Measurements from ENCODE around the gene EFL1. TPM values are rescaled to one million over a fixed set of nuclear protein-coding genes. Genes with fewer than 3 reads are reported as not detected.
"Not testable (repeated sequence)": the region's sequence is repeated elsewhere in the genome, so short reads cannot be mapped to it uniquely, and the experiment has no call there.

The EFL1 gene
- total and polyA plus RNA-seq, 4 donors: 3.2 to 10.1 (median 6.1) TPM

DNA sequence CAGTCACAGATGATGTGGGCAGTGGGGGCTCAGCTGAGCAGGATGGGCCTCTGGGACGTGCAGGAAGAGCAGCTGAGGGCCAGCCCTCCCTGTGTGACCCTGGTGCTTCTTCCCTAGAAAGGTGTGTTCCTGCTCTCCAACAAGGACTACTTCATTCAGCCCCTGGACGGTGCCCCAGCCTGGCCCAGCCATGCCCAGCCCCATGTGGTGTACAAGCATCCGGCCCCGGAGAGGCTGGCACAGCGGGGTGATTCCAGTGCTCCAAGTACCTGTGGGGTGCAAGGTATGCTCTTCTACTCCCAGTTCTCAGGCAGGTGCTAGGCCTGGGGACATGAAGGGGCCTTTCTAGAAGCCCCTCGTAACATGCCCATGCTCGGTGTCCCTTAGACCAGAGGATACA, 38.3 kb upstream of the EFL1 start:
- Histone ChIP-seq H3K27ac (ENCODE audit: low read depth in 1 of 2, low read length in 2 of 2) (no peak overlapping the region), H3K27me3 (ENCODE audit: control insufficient read depth in 4 of 4, insufficient read depth in 4 of 4, low read length in 3 of 4) (no peaks in the 10 kb centered on the region), H3K9me3 (ENCODE audit: control insufficient read depth in 4 of 4, low read length in 3 of 4) (no peaks in the 10 kb centered on the region), H3K4me3 (ENCODE audit: low read depth in 1 of 3, low read length in 3 of 3) (no peak overlapping the region), H3K4me1 (ENCODE audit: control insufficient read depth in 4 of 4, insufficient read depth in 4 of 4, low read length in 3 of 4) (no peaks in the 10 kb centered on the region), H3K9ac (ENCODE audit: low read depth in 1 of 2, low read length in 2 of 2) (no peak overlapping the region), H3K36me3 (ENCODE audit: control insufficient read depth in 4 of 4, insufficient read depth in 3 of 4, low read depth in 1 of 4, low read length in 3 of 4) (no peaks in the 10 kb centered on the region)
- TF ChIP-seq HNF4G (IDR thresholded peaks at IDR 0.05) (no peak), YY1 (IDR thresholded peaks at IDR 0.05) (no peak), FOXA2 (IDR thresholded peaks at IDR 0.05) (no peak), EGR1 (IDR thresholded peaks at IDR 0.05; ENCODE audit: low read depth in 2 of 2) (no peak), FOXA1 (IDR thresholded peaks at IDR 0.05) (no peak), RXRA (IDR thresholded peaks at IDR 0.05) (no peak), HNF4A (conservative IDR thresholded peaks at IDR 0.05) (no peak), SP1 (IDR thresholded peaks at IDR 0.05) (no peak), TAF1 (conservative IDR thresholded peaks at IDR 0.05) (no peak), GABPA (IDR thresholded peaks at IDR 0.05 in 1 of 2, conservative IDR thresholded peaks at IDR 0.05 in 1 of 2) (no peak), JUND (IDR thresholded peaks at IDR 0.05) (no peak)
- TF ChIP-seq, protein P1, sequence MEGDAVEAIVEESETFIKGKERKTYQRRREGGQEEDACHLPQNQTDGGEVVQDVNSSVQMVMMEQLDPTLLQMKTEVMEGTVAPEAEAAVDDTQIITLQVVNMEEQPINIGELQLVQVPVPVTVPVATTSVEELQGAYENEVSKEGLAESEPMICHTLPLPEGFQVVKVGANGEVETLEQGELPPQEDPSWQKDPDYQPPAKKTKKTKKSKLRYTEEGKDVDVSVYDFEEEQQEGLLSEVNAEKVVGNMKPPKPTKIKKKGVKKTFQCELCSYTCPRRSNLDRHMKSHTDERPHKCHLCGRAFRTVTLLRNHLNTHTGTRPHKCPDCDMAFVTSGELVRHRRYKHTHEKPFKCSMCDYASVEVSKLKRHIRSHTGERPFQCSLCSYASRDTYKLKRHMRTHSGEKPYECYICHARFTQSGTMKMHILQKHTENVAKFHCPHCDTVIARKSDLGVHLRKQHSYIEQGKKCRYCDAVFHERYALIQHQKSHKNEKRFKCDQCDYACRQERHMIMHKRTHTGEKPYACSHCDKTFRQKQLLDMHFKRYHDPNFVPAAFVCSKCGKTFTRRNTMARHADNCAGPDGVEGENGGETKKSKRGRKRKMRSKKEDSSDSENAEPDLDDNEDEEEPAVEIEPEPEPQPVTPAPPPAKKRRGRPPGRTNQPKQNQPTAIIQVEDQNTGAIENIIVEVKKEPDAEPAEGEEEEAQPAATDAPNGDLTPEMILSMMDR (IDR thresholded peaks at IDR 0.05; ENCODE audit: low read depth, low read length, missing input control): no peak
- TF ChIP-seq, protein P2, sequence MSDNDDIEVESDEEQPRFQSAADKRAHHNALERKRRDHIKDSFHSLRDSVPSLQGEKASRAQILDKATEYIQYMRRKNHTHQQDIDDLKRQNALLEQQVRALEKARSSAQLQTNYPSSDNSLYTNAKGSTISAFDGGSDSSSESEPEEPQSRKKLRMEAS (IDR thresholded peaks at IDR 0.05): no peak
- TF ChIP-seq, protein P3, sequence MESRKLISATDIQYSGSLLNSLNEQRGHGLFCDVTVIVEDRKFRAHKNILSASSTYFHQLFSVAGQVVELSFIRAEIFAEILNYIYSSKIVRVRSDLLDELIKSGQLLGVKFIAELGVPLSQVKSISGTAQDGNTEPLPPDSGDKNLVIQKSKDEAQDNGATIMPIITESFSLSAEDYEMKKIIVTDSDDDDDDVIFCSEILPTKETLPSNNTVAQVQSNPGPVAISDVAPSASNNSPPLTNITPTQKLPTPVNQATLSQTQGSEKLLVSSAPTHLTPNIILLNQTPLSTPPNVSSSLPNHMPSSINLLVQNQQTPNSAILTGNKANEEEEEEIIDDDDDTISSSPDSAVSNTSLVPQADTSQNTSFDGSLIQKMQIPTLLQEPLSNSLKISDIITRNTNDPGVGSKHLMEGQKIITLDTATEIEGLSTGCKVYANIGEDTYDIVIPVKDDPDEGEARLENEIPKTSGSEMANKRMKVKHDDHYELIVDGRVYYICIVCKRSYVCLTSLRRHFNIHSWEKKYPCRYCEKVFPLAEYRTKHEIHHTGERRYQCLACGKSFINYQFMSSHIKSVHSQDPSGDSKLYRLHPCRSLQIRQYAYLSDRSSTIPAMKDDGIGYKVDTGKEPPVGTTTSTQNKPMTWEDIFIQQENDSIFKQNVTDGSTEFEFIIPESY (IDR thresholded peaks at IDR 0.05): no peak
- TF ChIP-seq, protein P4, sequence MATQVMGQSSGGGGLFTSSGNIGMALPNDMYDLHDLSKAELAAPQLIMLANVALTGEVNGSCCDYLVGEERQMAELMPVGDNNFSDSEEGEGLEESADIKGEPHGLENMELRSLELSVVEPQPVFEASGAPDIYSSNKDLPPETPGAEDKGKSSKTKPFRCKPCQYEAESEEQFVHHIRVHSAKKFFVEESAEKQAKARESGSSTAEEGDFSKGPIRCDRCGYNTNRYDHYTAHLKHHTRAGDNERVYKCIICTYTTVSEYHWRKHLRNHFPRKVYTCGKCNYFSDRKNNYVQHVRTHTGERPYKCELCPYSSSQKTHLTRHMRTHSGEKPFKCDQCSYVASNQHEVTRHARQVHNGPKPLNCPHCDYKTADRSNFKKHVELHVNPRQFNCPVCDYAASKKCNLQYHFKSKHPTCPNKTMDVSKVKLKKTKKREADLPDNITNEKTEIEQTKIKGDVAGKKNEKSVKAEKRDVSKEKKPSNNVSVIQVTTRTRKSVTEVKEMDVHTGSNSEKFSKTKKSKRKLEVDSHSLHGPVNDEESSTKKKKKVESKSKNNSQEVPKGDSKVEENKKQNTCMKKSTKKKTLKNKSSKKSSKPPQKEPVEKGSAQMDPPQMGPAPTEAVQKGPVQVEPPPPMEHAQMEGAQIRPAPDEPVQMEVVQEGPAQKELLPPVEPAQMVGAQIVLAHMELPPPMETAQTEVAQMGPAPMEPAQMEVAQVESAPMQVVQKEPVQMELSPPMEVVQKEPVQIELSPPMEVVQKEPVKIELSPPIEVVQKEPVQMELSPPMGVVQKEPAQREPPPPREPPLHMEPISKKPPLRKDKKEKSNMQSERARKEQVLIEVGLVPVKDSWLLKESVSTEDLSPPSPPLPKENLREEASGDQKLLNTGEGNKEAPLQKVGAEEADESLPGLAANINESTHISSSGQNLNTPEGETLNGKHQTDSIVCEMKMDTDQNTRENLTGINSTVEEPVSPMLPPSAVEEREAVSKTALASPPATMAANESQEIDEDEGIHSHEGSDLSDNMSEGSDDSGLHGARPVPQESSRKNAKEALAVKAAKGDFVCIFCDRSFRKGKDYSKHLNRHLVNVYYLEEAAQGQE (IDR thresholded peaks at IDR 0.05): no peak
- TF ChIP-seq, protein P5, sequence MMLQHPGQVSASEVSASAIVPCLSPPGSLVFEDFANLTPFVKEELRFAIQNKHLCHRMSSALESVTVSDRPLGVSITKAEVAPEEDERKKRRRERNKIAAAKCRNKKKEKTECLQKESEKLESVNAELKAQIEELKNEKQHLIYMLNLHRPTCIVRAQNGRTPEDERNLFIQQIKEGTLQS (IDR thresholded peaks at IDR 0.05): no peak
- DNase-seq (ENCODE audit: low spot score): peak; percentile 6
- WGBS: 93% methylated on average over 7 of the region's 7 CpGs

DNA sequence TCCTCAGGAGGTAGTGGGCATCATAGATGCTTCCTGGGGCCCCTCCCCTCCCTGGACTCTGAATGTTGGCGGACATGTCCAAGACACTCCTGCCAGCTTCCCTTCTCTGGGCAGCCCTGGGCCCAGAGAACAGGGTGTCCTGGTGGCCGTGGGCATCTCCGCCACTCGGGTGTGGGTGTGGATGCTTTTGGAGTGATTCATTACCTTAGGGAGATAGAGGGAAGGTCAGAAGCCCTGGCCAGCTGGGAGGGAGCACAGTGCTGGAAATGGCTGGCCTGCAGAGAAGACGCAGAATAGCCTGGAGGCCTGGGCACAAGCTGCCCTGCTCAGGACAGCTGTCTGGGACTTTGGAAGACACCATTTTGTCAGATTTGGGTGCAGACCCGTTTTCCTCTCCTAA, 37.8 kb upstream of the EFL1 start:
- H3K36me3 ChIP-seq (ENCODE audit: control insufficient read depth in 4 of 4, insufficient read depth in 3 of 4, low read depth in 1 of 4, low read length in 3 of 4); H3K4me1 ChIP-seq (ENCODE audit: control insufficient read depth in 4 of 4, insufficient read depth in 4 of 4, low read length in 3 of 4); H3K9ac ChIP-seq (ENCODE audit: low read depth in 1 of 2, low read length in 2 of 2); H3K9me3 ChIP-seq (ENCODE audit: control insufficient read depth in 4 of 4, low read length in 3 of 4); H3K27ac ChIP-seq (ENCODE audit: low read depth in 1 of 2, low read length in 2 of 2); H3K27me3 ChIP-seq (ENCODE audit: control insufficient read depth in 4 of 4, insufficient read depth in 4 of 4, low read length in 3 of 4); H3K4me3 ChIP-seq (ENCODE audit: low read depth in 1 of 3, low read length in 3 of 3): not testable (repeated sequence)
- DNase-seq (ENCODE audit: low spot score): peak; percentile 5
- WGBS: 80% methylated on average over 6 of the region's 6 CpGs

DNA sequence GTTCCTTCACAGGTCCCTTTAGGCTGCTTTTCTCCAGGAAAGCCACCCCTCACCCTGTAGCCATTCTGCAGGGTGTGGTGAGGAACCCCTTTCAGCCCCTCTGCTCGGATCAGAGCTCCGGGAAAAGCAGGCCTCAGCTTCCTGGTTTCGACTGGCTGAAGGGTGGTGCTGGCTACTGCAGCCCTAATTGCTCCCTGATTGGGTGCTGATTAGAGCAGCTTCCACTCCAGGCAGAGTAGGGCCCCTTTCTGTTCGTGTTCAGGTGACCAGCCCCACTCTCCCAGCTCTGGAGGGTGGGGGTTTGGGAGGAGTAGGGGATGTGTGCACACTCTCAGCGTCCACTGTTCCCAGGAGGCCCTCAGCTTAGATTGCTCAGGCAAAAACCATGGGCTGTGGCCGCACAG, 37.0 kb upstream of the EFL1 start:
- not testable (repeated sequence) for H3K9me3 ChIP-seq (ENCODE audit: control insufficient read depth in 4 of 4, low read length in 3 of 4); H3K4me1 ChIP-seq (ENCODE audit: control insufficient read depth in 4 of 4, insufficient read depth in 4 of 4, low read length in 3 of 4); DNase-seq (ENCODE audit: low spot score); H3K9ac ChIP-seq (ENCODE audit: low read depth in 1 of 2, low read length in 2 of 2); H3K36me3 ChIP-seq (ENCODE audit: control insufficient read depth in 4 of 4, insufficient read depth in 3 of 4, low read depth in 1 of 4, low read length in 3 of 4); H3K4me3 ChIP-seq (ENCODE audit: low read depth in 1 of 3, low read length in 3 of 3); H3K27ac ChIP-seq (ENCODE audit: low read depth in 1 of 2, low read length in 2 of 2); H3K27me3 ChIP-seq (ENCODE audit: control insufficient read depth in 4 of 4, insufficient read depth in 4 of 4, low read length in 3 of 4)
- 80% methylated on average over 3 of the region's 6 CpGs for WGBS

All from liver (tissue), 9 donors.